ENCODE data around the gene CCDC171. TPM values are rescaled to one million over a fixed set of nuclear protein-coding genes. Genes with fewer than 3 reads are reported as not detected.

Gene CCDC171
- total RNA-seq, 2 donors from 2014 or later, result 2.0 to 3.6 TPM

GRCh38 chr9:15856591-15856990 is 303.7 kb downstream of the CCDC171 start:
- no peak overlapping the region for H3K27ac Mint-ChIP-seq
- H3K4me3 Mint-ChIP-seq, result no peak overlapping the region
- H3K9me3 Mint-ChIP-seq, result no peaks in the 10 kb centered on the region
- H3K4me1 Mint-ChIP-seq (ENCODE audit: low read depth in 2 of 2), result no peaks in the 10 kb centered on the region
- H3K36me3 Mint-ChIP-seq, result peaks cover 6% of the 10 kb centered on the region
- no peak for ATAC-seq
- no peak for DNase-seq (ENCODE audit: low spot score)
- H3K27me3 Mint-ChIP-seq, result no peaks in the 10 kb centered on the region

GRCh38 chr9:15867334-15867733 is 314.5 kb downstream of the CCDC171 start:
- Mint-ChIP-seq H3K9me3 (no peaks in the 10 kb centered on the region), H3K4me3 (no peak overlapping the region), H3K36me3 (no peaks in the 10 kb centered on the region), H3K27me3 (peaks cover 0 to 7% of the 10 kb centered on the region in 2 donors), H3K27ac (no peak overlapping the region), H3K4me1 (ENCODE audit: low read depth in 2 of 2) (no peaks in the 10 kb centered on the region)
- DNase-seq (ENCODE audit: low spot score) (no peak), ATAC-seq (no peak)

- Mint-ChIP-seq H3K27ac (no peak overlapping the region), H3K36me3 (no peaks in the 10 kb centered on the region), H3K27me3 (peaks cover 0 to 7% of the 10 kb centered on the region in 2 donors), H3K4me1 (ENCODE audit: low read depth in 2 of 2) (no peaks in the 10 kb centered on the region), H3K4me3 (no peak overlapping the region), H3K9me3 (no peaks in the 10 kb centered on the region)
- no peak for ATAC-seq
- no peak for DNase-seq (ENCODE audit: low spot score)
Observed at GRCh38 chr9:15867988-15868387, 315.1 kb downstream of the CCDC171 start.

- H3K9me3 Mint-ChIP-seq, result no peaks in the 10 kb centered on the region
- H3K36me3 Mint-ChIP-seq, result no peaks in the 10 kb centered on the region
- no peak overlapping the region for H3K4me3 Mint-ChIP-seq
- ATAC-seq (no peak), DNase-seq (ENCODE audit: low spot score) (no peak)
- H3K27me3 Mint-ChIP-seq, result peaks cover 0 to 3% of the 10 kb centered on the region in 2 donors
- H3K4me1 Mint-ChIP-seq (ENCODE audit: low read depth in 2 of 2), result no peaks in the 10 kb centered on the region
- H3K27ac Mint-ChIP-seq, result no peak overlapping the region
Observed at GRCh38 chr9:15873573-15874177, 320.8 kb downstream of the CCDC171 start.

GRCh38 chr9:15882328-15882727 is 329.5 kb downstream of the CCDC171 start:
- no peak for DNase-seq (ENCODE audit: low spot score)
- ATAC-seq, result no peak
- H3K27me3 Mint-ChIP-seq, result no peaks in the 10 kb centered on the region
- no peaks in the 10 kb centered on the region for H3K36me3 Mint-ChIP-seq
- H3K9me3 Mint-ChIP-seq, result no peaks in the 10 kb centered on the region
- H3K27ac Mint-ChIP-seq, result no peak overlapping the region
- H3K4me1 Mint-ChIP-seq (ENCODE audit: low read depth in 2 of 2), result no peaks in the 10 kb centered on the region
- H3K4me3 Mint-ChIP-seq, result no peak overlapping the region

- H3K36me3 Mint-ChIP-seq, result no peaks in the 10 kb centered on the region
- H3K4me3 Mint-ChIP-seq, result no peak overlapping the region
- H3K27me3 Mint-ChIP-seq, result no peaks in the 10 kb centered on the region
- DNase-seq (ENCODE audit: low spot score) (no peak), ATAC-seq (no peak)
- H3K4me1 Mint-ChIP-seq (ENCODE audit: low read depth in 2 of 2), result no peaks in the 10 kb centered on the region
- no peak overlapping the region for H3K27ac Mint-ChIP-seq
- H3K9me3 Mint-ChIP-seq, result no peaks in the 10 kb centered on the region
Observed at GRCh38 chr9:15882883-15883282, 330.0 kb downstream of the CCDC171 start.

GRCh38 chr9:15885464-15885863 is 332.6 kb downstream of the CCDC171 start:
- no peak for ATAC-seq
- DNase-seq (ENCODE audit: low spot score), result no peak
- no peaks in the 10 kb centered on the region for H3K9me3 Mint-ChIP-seq
- H3K4me3 Mint-ChIP-seq, result no peak overlapping the region
- no peaks in the 10 kb centered on the region for H3K27me3 Mint-ChIP-seq
- no peaks in the 10 kb centered on the region for H3K36me3 Mint-ChIP-seq
- H3K27ac Mint-ChIP-seq, result no peak overlapping the region
- H3K4me1 Mint-ChIP-seq (ENCODE audit: low read depth in 2 of 2), result no peaks in the 10 kb centered on the region

GRCh38 chr9:15889555-15889954 is 336.7 kb downstream of the CCDC171 start:
- Mint-ChIP-seq H3K9me3 (peaks cover 2% of the 10 kb centered on the region), H3K27ac (no peak overlapping the region), H3K36me3 (no peaks in the 10 kb centered on the region), H3K4me1 (ENCODE audit: low read depth in 2 of 2) (no peaks in the 10 kb centered on the region), H3K4me3 (no peak overlapping the region), H3K27me3 (no peaks in the 10 kb centered on the region)
- DNase-seq (ENCODE audit: low spot score), result no peak
- no peak for ATAC-seq

- H3K36me3 Mint-ChIP-seq, result peaks cover 6% of the 10 kb centered on the region
- no peak overlapping the region for H3K27ac Mint-ChIP-seq
- H3K9me3 Mint-ChIP-seq, result peaks cover 10% of the 10 kb centered on the region
- no peak for DNase-seq (ENCODE audit: low spot score)
- H3K27me3 Mint-ChIP-seq, result no peaks in the 10 kb centered on the region
- ATAC-seq, result no peak
- no peak overlapping the region for H3K4me3 Mint-ChIP-seq
- no peaks in the 10 kb centered on the region for H3K4me1 Mint-ChIP-seq (ENCODE audit: low read depth in 2 of 2)
Observed at GRCh38 chr9:15901572-15901971, 348.7 kb downstream of the CCDC171 start.

- H3K27ac Mint-ChIP-seq, result no peak overlapping the region
- peaks cover 20% of the 10 kb centered on the region for H3K9me3 Mint-ChIP-seq
- H3K4me3 Mint-ChIP-seq, result no peak overlapping the region
- DNase-seq (ENCODE audit: low spot score) (no peak), ATAC-seq (no peak)
- H3K36me3 Mint-ChIP-seq, result peaks cover 26% of the 10 kb centered on the region
- no peaks in the 10 kb centered on the region for H3K27me3 Mint-ChIP-seq
- no peaks in the 10 kb centered on the region for H3K4me1 Mint-ChIP-seq (ENCODE audit: low read depth in 2 of 2)
Observed at GRCh38 chr9:15909297-15909696, 356.5 kb downstream of the CCDC171 start.

GRCh38 chr9:15915711-15916110 is 362.9 kb downstream of the CCDC171 start:
- Mint-ChIP-seq H3K4me3 (no peak overlapping the region), H3K4me1 (ENCODE audit: low read depth in 2 of 2) (no peaks in the 10 kb centered on the region), H3K27me3 (no peaks in the 10 kb centered on the region), H3K9me3 (peaks cover 22% of the 10 kb centered on the region), H3K36me3 (peaks cover 29% of the 10 kb centered on the region), H3K27ac (no peak overlapping the region)
- ATAC-seq, result no peak
- DNase-seq (ENCODE audit: low spot score), result no peak

GRCh38 chr9:15927161-15927560 is 374.3 kb downstream of the CCDC171 start:
- ATAC-seq, result no peak
- H3K36me3 Mint-ChIP-seq, result peaks cover 8% of the 10 kb centered on the region
- no peak overlapping the region for H3K27ac Mint-ChIP-seq
- H3K4me1 Mint-ChIP-seq (ENCODE audit: low read depth in 2 of 2), result no peaks in the 10 kb centered on the region
- no peak for DNase-seq (ENCODE audit: low spot score)
- H3K9me3 Mint-ChIP-seq, result peaks cover 3% of the 10 kb centered on the region
- H3K27me3 Mint-ChIP-seq, result no peaks in the 10 kb centered on the region
- H3K4me3 Mint-ChIP-seq, result no peak overlapping the region

GRCh38 chr9:15935661-15936305 is 382.9 kb downstream of the CCDC171 start:
- ATAC-seq (no peak), DNase-seq (ENCODE audit: low spot score) (no peak)
- H3K9me3 Mint-ChIP-seq, result peaks cover 15% of the 10 kb centered on the region
- H3K4me1 Mint-ChIP-seq (ENCODE audit: low read depth in 2 of 2), result no peaks in the 10 kb centered on the region
- H3K27me3 Mint-ChIP-seq, result no peaks in the 10 kb centered on the region
- H3K27ac Mint-ChIP-seq, result no peak overlapping the region
- peaks cover 16% of the 10 kb centered on the region for H3K36me3 Mint-ChIP-seq
- H3K4me3 Mint-ChIP-seq, result no peak overlapping the region

- H3K9me3 Mint-ChIP-seq, result peaks cover 15% of the 10 kb centered on the region
- no peak for ATAC-seq
- DNase-seq (ENCODE audit: low spot score), result no peak
- no peaks in the 10 kb centered on the region for H3K27me3 Mint-ChIP-seq
- no peaks in the 10 kb centered on the region for H3K4me1 Mint-ChIP-seq (ENCODE audit: low read depth in 2 of 2)
- no peak overlapping the region for H3K4me3 Mint-ChIP-seq
- peaks cover 14% of the 10 kb centered on the region for H3K36me3 Mint-ChIP-seq
- H3K27ac Mint-ChIP-seq, result no peak overlapping the region
Observed at GRCh38 chr9:15936306-15936921, 383.6 kb downstream of the CCDC171 start.
